H1 (cell line): Measurements from ENCODE around the gene CLCN5. TPM values are rescaled to one million over a fixed set of nuclear protein-coding genes. Genes with fewer than 3 reads are reported as not detected.

ENCODE experiments used
- BCL11A ChIP-seq, 2 experiments: IDR thresholded peaks; one replicate each; pipeline ENCODE4 v1.6.1; 2011; ENCODE audit warnings: low read depth in 2 of 2, low read length in 2 of 2, mild to moderate bottlenecking in 2 of 2
- E2F6 ChIP-seq: IDR thresholded peaks from 2 replicates; pipeline ENCODE4 v1.6.1; 2012; ENCODE audit warnings: inconsistent platforms
- EGR1 ChIP-seq: IDR thresholded peaks from 2 replicates; pipeline ENCODE4 v1.6.1; 2011; ENCODE audit warnings: low read depth, low read length, borderline replicate concordance
- SIX5 ChIP-seq: IDR thresholded peaks from 2 replicates; pipeline ENCODE4 v1.6.1; 2011; ENCODE audit warnings: mild to moderate bottlenecking, low read depth, low read length
- USF2 ChIP-seq: IDR thresholded peaks from 2 replicates; pipeline ENCODE4 v1.6.1; 2011; ENCODE audit warnings: low read length, improper control_type of control experiment
- polyA plus RNA-seq, 7 experiments: library from polyadenylated mRNA; depleted of rRNA in 3 of 7; stranded (reverse) in 5 of 7; unstranded in 2 of 7; fragments of >200 nt in 5 of 7; fragments of 200-250 nt in 2 of 7; gene quantifications; 1 replicate in 5 of 7; 2 replicates in 1 of 7; 4 replicates in 1 of 7; pipeline versions ENCODE4 v1.2.1 to v1.2.3, GENCODE V29; 2011 to 2013; ENCODE audit warnings: missing spikeins in 2 of 7, mixed read lengths in 2 of 7
- total RNA-seq: library from RNA; stranded (reverse); fragmentation: NEBNext Ultra II Directional; extraction: Animal tissue kit (Norgen Biotek cat#: 25700); gene quantifications from 2 replicates; pipeline ENCODE4 v1.2.1, GENCODE V29; 2021
- TF ChIP-seq, protein P1 (sequence below): IDR thresholded peaks from 2 replicates; pipeline ENCODE4 v1.6.1; 2012; ENCODE audit warnings: inconsistent platforms

Gene CLCN5
- total and polyA plus RNA-seq, 2 of the 8 experiments (the other 6 are each of a cell fraction or from before 2014, with no cell fraction given): 4.2 to 9.7 TPM

GRCh38 chrX:49912861-49913260, 9.5 kb upstream of the CLCN5 start (continued):
- no peak for TF ChIP-seq EGR1
- no peak for TF ChIP-seq E2F6
- no peak for TF ChIP-seq USF2
- TF ChIP-seq, protein P1, sequence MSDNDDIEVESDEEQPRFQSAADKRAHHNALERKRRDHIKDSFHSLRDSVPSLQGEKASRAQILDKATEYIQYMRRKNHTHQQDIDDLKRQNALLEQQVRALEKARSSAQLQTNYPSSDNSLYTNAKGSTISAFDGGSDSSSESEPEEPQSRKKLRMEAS: no peak
- no peak for TF ChIP-seq SIX5
- no peak for TF ChIP-seq BCL11A (IDR thresholded peaks at IDR 0.05; ENCODE audit: low read depth in 2 of 2, low read length in 2 of 2)
